ENCODE results near the gene ADAMTSL4. TPM values are rescaled to one million over a fixed set of nuclear protein-coding genes. Genes with fewer than 3 reads are reported as not detected.

ADAMTSL4 gene
- total and polyA plus RNA-seq, 3 donors from 2014 or later: 8.9 to 14.2 (median 10.0) TPM

- H3K4me1 ChIP-seq: peaks cover 10% of the 10 kb centered on the region
- H3K4me3 ChIP-seq: no peak overlapping the region
- H3K36me3 ChIP-seq (ENCODE audit: low read depth, missing control alignments): no peaks in the 10 kb centered on the region
- H3K9me3 ChIP-seq: no peaks in the 10 kb centered on the region
- no peak for TF ChIP-seq POLR2A (IDR thresholded peaks at IDR 0.05)
- no peaks in the 10 kb centered on the region for H3K27me3 ChIP-seq
- no peak overlapping the region for H3K27ac ChIP-seq
- intact Hi-C loops (cut with DNase I; ENCODE audit: low total_unique reads): no loop called here
- 90 to 91% methylated on average over 8 to 12 of the region's 12 CpGs for WGBS, 2 donors
- no peak for DNase-seq
Measured at GRCh38 chr1:150511551-150511950, 37.7 kb upstream of the ADAMTSL4 start.

- Histone ChIP-seq H3K36me3 (ENCODE audit: low read depth, missing control alignments) (no peaks in the 10 kb centered on the region), H3K4me3 (no peak overlapping the region), H3K4me1 (peaks cover 11% of the 10 kb centered on the region), H3K27ac (no peak overlapping the region), H3K9me3 (no peaks in the 10 kb centered on the region), H3K27me3 (no peaks in the 10 kb centered on the region)
- no peak for DNase-seq
- intact Hi-C loops (cut with DNase I; ENCODE audit: low total_unique reads): no loop called here
- 83 to 86% methylated on average over 17 of the region's 17 CpGs for WGBS, 2 donors
- TF ChIP-seq CTCF (IDR thresholded peaks at IDR 0.05) (no peak), POLR2A (IDR thresholded peaks at IDR 0.05) (no peak)
Measured at GRCh38 chr1:150511985-150512660, 37.1 kb upstream of the ADAMTSL4 start.

GRCh38 chr1:150512846-150513245 is 36.4 kb upstream of the ADAMTSL4 start:
- Histone ChIP-seq H3K4me1 (peaks cover 11% of the 10 kb centered on the region), H3K36me3 (ENCODE audit: low read depth, missing control alignments) (no peaks in the 10 kb centered on the region), H3K27ac (no peak overlapping the region), H3K27me3 (no peaks in the 10 kb centered on the region), H3K4me3 (no peak overlapping the region), H3K9me3 (no peaks in the 10 kb centered on the region)
- no peak for DNase-seq
- intact Hi-C loops (cut with DNase I; ENCODE audit: low total_unique reads): no loop called here
- TF ChIP-seq POLR2A (IDR thresholded peaks at IDR 0.05): no peak
- TF ChIP-seq CTCF (IDR thresholded peaks at IDR 0.05): no peak
- 67 to 71% methylated on average over 2 of the region's 2 CpGs for WGBS, 2 donors

- no peaks in the 10 kb centered on the region for H3K36me3 ChIP-seq (ENCODE audit: low read depth, missing control alignments)
- WGBS, 2 donors: 82 to 89% methylated on average over 7 of the region's 7 CpGs
- no peaks in the 10 kb centered on the region for H3K9me3 ChIP-seq
- H3K4me3 ChIP-seq: no peak overlapping the region
- intact Hi-C loops (cut with DNase I; ENCODE audit: low total_unique reads): no loop called here
- H3K27ac ChIP-seq: no peak overlapping the region
- peaks cover 11% of the 10 kb centered on the region for H3K4me1 ChIP-seq
- H3K27me3 ChIP-seq: no peaks in the 10 kb centered on the region
- TF ChIP-seq POLR2A (IDR thresholded peaks at IDR 0.05): no peak
- TF ChIP-seq CTCF (IDR thresholded peaks at IDR 0.05): no peak
- no peak for DNase-seq
Measured at GRCh38 chr1:150513351-150513791, 35.8 kb upstream of the ADAMTSL4 start.

- H3K27ac ChIP-seq: no peak overlapping the region
- 69 to 74% methylated on average over 9 of the region's 9 CpGs for WGBS, 2 donors
- H3K4me1 ChIP-seq: peaks cover 5% of the 10 kb centered on the region
- H3K9me3 ChIP-seq: no peaks in the 10 kb centered on the region
- H3K36me3 ChIP-seq (ENCODE audit: low read depth, missing control alignments): no peaks in the 10 kb centered on the region
- DNase-seq: no peak
- intact Hi-C loops (cut with DNase I; ENCODE audit: low total_unique reads): no loop called here
- TF ChIP-seq CTCF (IDR thresholded peaks at IDR 0.05) (no peak), POLR2A (IDR thresholded peaks at IDR 0.05) (no peak)
- H3K4me3 ChIP-seq: peak overlapping the region in 1 of 2 donors; percentile 64
- no peaks in the 10 kb centered on the region for H3K27me3 ChIP-seq
Measured at GRCh38 chr1:150514260-150514659, 34.9 kb upstream of the ADAMTSL4 start.
